ENCODE results near the gene VTI1A.
"Not testable (repeated sequence)": the region's sequence is repeated elsewhere in the genome, so short reads cannot be mapped to it uniquely, and the experiment has no call there.

VTI1A gene

GRCh38 chr10:112731450-112731849, 284.4 kb downstream of the VTI1A start:
- not testable (repeated sequence) for DNase-seq

GRCh38 chr10:112732277-112732921, 285.4 kb downstream of the VTI1A start:
- peak; percentile 19 for DNase-seq

- DNase-seq, result no peak
Measured at GRCh38 chr10:112735041-112735695, 288.2 kb downstream of the VTI1A start.

GRCh38 chr10:112738606-112739591, 291.9 kb downstream of the VTI1A start:
- no peak for DNase-seq

GRCh38 chr10:112739592-112740353, 292.8 kb downstream of the VTI1A start:
- no peak for DNase-seq

GRCh38 chr10:112741830-112742402, 294.9 kb downstream of the VTI1A start:
- no peak for DNase-seq

GRCh38 chr10:112744181-112745096, 297.4 kb downstream of the VTI1A start:
- DNase-seq, result no peak

- DNase-seq, result no peak
Measured at GRCh38 chr10:112746329-112746728, 299.3 kb downstream of the VTI1A start.

- no peak for DNase-seq
Measured at GRCh38 chr10:112750427-112751167, 303.6 kb downstream of the VTI1A start.

- DNase-seq, result no peak
Measured at GRCh38 chr10:112751651-112752050, 304.6 kb downstream of the VTI1A start.

- DNase-seq, result no peak
Measured at GRCh38 chr10:112752288-112752687, 305.3 kb downstream of the VTI1A start.

- DNase-seq, result no peak
Measured at GRCh38 chr10:112753961-112754411, 307.0 kb downstream of the VTI1A start.

- no peak for DNase-seq
Measured at GRCh38 chr10:112755446-112756234, 308.6 kb downstream of the VTI1A start.

- DNase-seq, result no peak
Measured at GRCh38 chr10:112756235-112756527, 309.2 kb downstream of the VTI1A start.

GRCh38 chr10:112758961-112759360, 311.9 kb downstream of the VTI1A start:
- no peak for DNase-seq

- DNase-seq, result no peak
Measured at GRCh38 chr10:112759496-112759895, 312.5 kb downstream of the VTI1A start.

GRCh38 chr10:112761256-112761655, 314.2 kb downstream of the VTI1A start:
- no peak for DNase-seq

GRCh38 chr10:112763916-112764520, 317.0 kb downstream of the VTI1A start:
- DNase-seq, result no peak

- DNase-seq, result no peak
Measured at GRCh38 chr10:112765717-112766235, 318.8 kb downstream of the VTI1A start.

Data from NCI-H187 treated with DMSO at 0.1 percent for 48 hours (cell line).